Measurements from ENCODE around the gene EPHB2. TPM values are rescaled to one million over a fixed set of nuclear protein-coding genes. Genes with fewer than 3 reads are reported as not detected.

The EPHB2 gene
- total RNA-seq, 5 donors from 2014 or later (not counting 1 experiment from before 2014, with no cell fraction given), result 0.06 to 0.20 (median 0.12) TPM; not detected in 2

DNA sequence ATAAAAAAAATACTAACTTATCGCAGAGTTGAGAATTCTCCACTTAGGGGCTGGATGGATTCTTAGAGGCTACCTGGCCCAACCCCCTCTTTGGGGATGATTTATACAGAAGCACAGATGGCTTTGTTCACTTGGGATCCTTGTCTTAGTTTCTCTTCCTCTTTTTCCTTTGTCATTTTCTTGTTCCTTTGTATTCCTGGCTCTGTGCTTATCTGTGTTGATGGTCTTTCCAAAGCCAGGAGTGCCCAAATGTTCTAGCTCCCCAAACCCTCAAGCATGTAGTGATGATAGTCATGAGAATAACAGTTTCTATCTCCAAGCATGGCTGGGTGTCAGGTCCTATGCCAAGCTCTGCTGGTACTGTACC lies 27.4 kb downstream of the EPHB2 start:
- H3K27me3 ChIP-seq (replicated peaks in 1 of 2; ENCODE audit: control insufficient read depth in 2 of 2, extremely low read depth in 1 of 2, insufficient read depth in 2 of 2, low read length in 1 of 2), result peaks cover 0 to 22% of the 10 kb centered on the region in 2 experiments
- Mint-ChIP-seq H3K27ac (no peak overlapping the region), H3K4me1 (no peaks in the 10 kb centered on the region), H3K4me3 (no peak overlapping the region), H3K9me3 (no peaks in the 10 kb centered on the region), H3K27me3 (peaks cover 12 to 27% of the 10 kb centered on the region in 2 donors), H3K36me3 (no peaks in the 10 kb centered on the region)
- H3K4me1 ChIP-seq (ENCODE audit: control insufficient read depth in 1 of 2, extremely low read depth in 1 of 2, insufficient read depth in 2 of 2, low read length in 2 of 2), result no peaks in the 10 kb centered on the region
- ATAC-seq (replicated peaks in 1 of 4), result no peak
- no peak overlapping the region for H3K27ac ChIP-seq (ENCODE audit: low read length)
- WGBS (ENCODE audit: insufficient coverage), result no CpG with 5 or more reads among the region's 1 CpG
- no peak overlapping the region for H3K4me3 ChIP-seq (ENCODE audit: control insufficient read depth in 1 of 2, extremely low read depth in 1 of 2, low read length in 1 of 2)
- POLR2A ChIA-PET, result no interaction called here
- CTCF ChIA-PET, result no interaction called here
- no peaks in the 10 kb centered on the region for H3K9me3 ChIP-seq
- DNase-seq, result no peak
- H3K36me3 ChIP-seq (ENCODE audit: control insufficient read depth in 2 of 2, extremely low read depth in 1 of 2, insufficient read depth in 1 of 2, low read length in 1 of 2), result no peaks in the 10 kb centered on the region

- Histone ChIP-seq H3K27me3 (replicated peaks in 1 of 2; ENCODE audit: control insufficient read depth in 2 of 2, extremely low read depth in 1 of 2, insufficient read depth in 2 of 2, low read length in 1 of 2) (peaks cover 0 to 24% of the 10 kb centered on the region in 2 experiments), H3K36me3 (ENCODE audit: control insufficient read depth in 2 of 2, extremely low read depth in 1 of 2, insufficient read depth in 1 of 2, low read length in 1 of 2) (no peaks in the 10 kb centered on the region), H3K4me3 (ENCODE audit: control insufficient read depth in 1 of 2, extremely low read depth in 1 of 2, low read length in 1 of 2) (no peak overlapping the region), H3K9me3 (no peaks in the 10 kb centered on the region), H3K27ac (ENCODE audit: low read length) (no peak overlapping the region), H3K4me1 (ENCODE audit: control insufficient read depth in 1 of 2, extremely low read depth in 1 of 2, insufficient read depth in 2 of 2, low read length in 2 of 2) (no peaks in the 10 kb centered on the region)
- POLR2A ChIA-PET, result no interaction called here
- WGBS (ENCODE audit: insufficient coverage), result 74% methylated on average over 2 of the region's 4 CpGs
- CTCF ChIA-PET, result no interaction called here
- no peak overlapping the region for H3K27ac Mint-ChIP-seq
- H3K36me3 Mint-ChIP-seq, result no peaks in the 10 kb centered on the region
- no peak overlapping the region for H3K4me3 Mint-ChIP-seq
- H3K27me3 Mint-ChIP-seq, result peaks cover 12 to 29% of the 10 kb centered on the region in 2 donors
- no peaks in the 10 kb centered on the region for H3K4me1 Mint-ChIP-seq
- no peaks in the 10 kb centered on the region for H3K9me3 Mint-ChIP-seq
- no peak for DNase-seq
- ATAC-seq (replicated peaks in 1 of 4), result no peak
Observed at GRCh38 chr1:22738522-22738921, 27.9 kb downstream of the EPHB2 start.

DNA sequence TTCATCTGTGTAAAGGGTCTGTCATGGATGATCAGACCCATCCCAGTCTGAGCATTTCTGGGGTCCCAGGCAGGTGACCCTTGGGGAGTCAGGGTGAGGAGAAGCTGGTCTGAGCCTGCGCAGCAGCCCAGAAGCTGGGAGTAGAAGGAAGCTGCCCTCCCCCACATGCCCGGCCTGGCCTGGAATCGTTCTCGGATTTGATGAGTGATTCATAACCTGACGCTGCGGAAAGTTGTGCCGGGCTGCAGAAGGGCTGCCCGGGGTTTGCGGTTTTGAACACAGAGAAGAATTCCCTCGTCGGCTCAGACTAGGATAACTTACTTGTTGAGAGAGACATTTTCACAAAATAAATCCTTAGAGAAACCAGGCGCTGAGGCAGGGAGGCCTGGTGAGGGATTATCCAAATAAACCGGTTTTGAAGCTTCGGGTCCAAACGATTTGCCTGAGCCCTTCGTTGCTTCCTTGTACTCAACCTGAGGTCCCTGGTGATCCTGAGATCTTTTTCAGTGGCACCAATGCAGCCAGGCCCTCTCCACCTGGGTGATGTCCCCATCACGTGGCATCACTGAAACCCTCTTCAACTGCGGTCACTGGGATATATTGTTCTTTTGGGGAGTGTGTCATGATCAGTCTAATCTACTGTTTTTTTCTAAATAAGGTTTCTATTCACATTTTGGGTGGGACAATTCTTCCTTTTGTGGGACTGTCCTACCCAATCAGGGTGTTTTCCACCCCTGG lies 29.2 kb downstream of the EPHB2 start:
- H3K4me1 Mint-ChIP-seq, result no peaks in the 10 kb centered on the region
- no peak for ATAC-seq (replicated peaks in 1 of 4)
- no peaks in the 10 kb centered on the region for H3K36me3 Mint-ChIP-seq
- H3K27ac ChIP-seq (ENCODE audit: low read length), result no peak overlapping the region
- 85% methylated on average over 11 of the region's 18 CpGs for WGBS (ENCODE audit: insufficient coverage)
- H3K36me3 ChIP-seq (ENCODE audit: control insufficient read depth in 2 of 2, extremely low read depth in 1 of 2, insufficient read depth in 1 of 2, low read length in 1 of 2), result no peaks in the 10 kb centered on the region
- H3K4me3 ChIP-seq (ENCODE audit: control insufficient read depth in 1 of 2, extremely low read depth in 1 of 2, low read length in 1 of 2), result no peak overlapping the region
- H3K27me3 Mint-ChIP-seq, result peaks cover 12 to 35% of the 10 kb centered on the region in 2 donors
- no peak for DNase-seq
- H3K4me1 ChIP-seq (ENCODE audit: control insufficient read depth in 1 of 2, extremely low read depth in 1 of 2, insufficient read depth in 2 of 2, low read length in 2 of 2), result no peaks in the 10 kb centered on the region
- no peak overlapping the region for H3K4me3 Mint-ChIP-seq
- no peak overlapping the region for H3K27ac Mint-ChIP-seq
- POLR2A ChIA-PET, result no interaction called here
- H3K27me3 ChIP-seq (replicated peaks in 1 of 2; ENCODE audit: control insufficient read depth in 2 of 2, extremely low read depth in 1 of 2, insufficient read depth in 2 of 2, low read length in 1 of 2), result peaks cover 0 to 26% of the 10 kb centered on the region in 2 experiments
- H3K9me3 Mint-ChIP-seq, result no peaks in the 10 kb centered on the region
- no peaks in the 10 kb centered on the region for H3K9me3 ChIP-seq
- CTCF ChIA-PET, result no interaction called here

GRCh38 chr1:22741118-22741517 lies 30.5 kb downstream of the EPHB2 start:
- ChIA-PET POLR2A (no interaction called here), CTCF (no interaction called here)
- Histone ChIP-seq H3K4me3 (ENCODE audit: control insufficient read depth in 1 of 2, extremely low read depth in 1 of 2, low read length in 1 of 2) (no peak overlapping the region), H3K27ac (ENCODE audit: low read length) (no peak overlapping the region), H3K36me3 (ENCODE audit: control insufficient read depth in 2 of 2, extremely low read depth in 1 of 2, insufficient read depth in 1 of 2, low read length in 1 of 2) (no peaks in the 10 kb centered on the region), H3K4me1 (ENCODE audit: control insufficient read depth in 1 of 2, extremely low read depth in 1 of 2, insufficient read depth in 2 of 2, low read length in 2 of 2) (no peaks in the 10 kb centered on the region), H3K27me3 (replicated peaks in 1 of 2; ENCODE audit: control insufficient read depth in 2 of 2, extremely low read depth in 1 of 2, insufficient read depth in 2 of 2, low read length in 1 of 2) (peaks cover 0 to 29% of the 10 kb centered on the region in 2 experiments), H3K9me3 (no peaks in the 10 kb centered on the region)
- H3K27me3 Mint-ChIP-seq, result peaks cover 12 to 35% of the 10 kb centered on the region in 2 donors
- ATAC-seq (replicated peaks in 1 of 4) (no peak), DNase-seq (no peak)
- no peak overlapping the region for H3K27ac Mint-ChIP-seq
- no peak overlapping the region for H3K4me3 Mint-ChIP-seq
- no peaks in the 10 kb centered on the region for H3K9me3 Mint-ChIP-seq
- WGBS (ENCODE audit: insufficient coverage), result 78% methylated on average over 4 of the region's 9 CpGs
- H3K4me1 Mint-ChIP-seq, result no peaks in the 10 kb centered on the region
- no peaks in the 10 kb centered on the region for H3K36me3 Mint-ChIP-seq

- CTCF ChIA-PET, result no interaction called here
- 82% methylated on average over 13 of the region's 14 CpGs for WGBS (ENCODE audit: insufficient coverage)
- Histone ChIP-seq H3K36me3 (ENCODE audit: control insufficient read depth in 2 of 2, extremely low read depth in 1 of 2, insufficient read depth in 1 of 2, low read length in 1 of 2) (no peaks in the 10 kb centered on the region), H3K4me1 (ENCODE audit: control insufficient read depth in 1 of 2, extremely low read depth in 1 of 2, insufficient read depth in 2 of 2, low read length in 2 of 2) (no peaks in the 10 kb centered on the region), H3K27ac (ENCODE audit: low read length) (no peak overlapping the region), H3K27me3 (replicated peaks in 1 of 2; ENCODE audit: control insufficient read depth in 2 of 2, extremely low read depth in 1 of 2, insufficient read depth in 2 of 2, low read length in 1 of 2) (peaks cover 0 to 15% of the 10 kb centered on the region in 2 experiments), H3K4me3 (ENCODE audit: control insufficient read depth in 1 of 2, extremely low read depth in 1 of 2, low read length in 1 of 2) (no peak overlapping the region), H3K9me3 (no peaks in the 10 kb centered on the region)
- DNase-seq (no peak), ATAC-seq (replicated peaks in 1 of 4) (no peak)
- Mint-ChIP-seq H3K27me3 (peaks cover 8 to 23% of the 10 kb centered on the region in 2 donors), H3K4me3 (no peak overlapping the region), H3K9me3 (no peaks in the 10 kb centered on the region), H3K4me1 (no peaks in the 10 kb centered on the region), H3K27ac (no peak overlapping the region), H3K36me3 (no peaks in the 10 kb centered on the region)
- POLR2A ChIA-PET, result no interaction called here
Observed at GRCh38 chr1:22745669-22746585, 35.3 kb downstream of the EPHB2 start.

- 87% methylated on average over 8 of the region's 12 CpGs for WGBS (ENCODE audit: insufficient coverage)
- POLR2A ChIA-PET, result no interaction called here
- H3K27ac Mint-ChIP-seq, result no peak overlapping the region
- no peaks in the 10 kb centered on the region for H3K9me3 Mint-ChIP-seq
- CTCF ChIA-PET, result no interaction called here
- no peak overlapping the region for H3K4me3 ChIP-seq (ENCODE audit: control insufficient read depth in 1 of 2, extremely low read depth in 1 of 2, low read length in 1 of 2)
- no peaks in the 10 kb centered on the region for H3K4me1 Mint-ChIP-seq
- no peaks in the 10 kb centered on the region for H3K4me1 ChIP-seq (ENCODE audit: control insufficient read depth in 1 of 2, extremely low read depth in 1 of 2, insufficient read depth in 2 of 2, low read length in 2 of 2)
- H3K4me3 Mint-ChIP-seq, result no peak overlapping the region
- no peaks in the 10 kb centered on the region for H3K9me3 ChIP-seq
- no peaks in the 10 kb centered on the region for H3K36me3 ChIP-seq (ENCODE audit: control insufficient read depth in 2 of 2, extremely low read depth in 1 of 2, insufficient read depth in 1 of 2, low read length in 1 of 2)
- DNase-seq (no peak), ATAC-seq (replicated peaks in 1 of 4) (no peak)
- no peak overlapping the region for H3K27ac ChIP-seq (ENCODE audit: low read length)
- H3K36me3 Mint-ChIP-seq, result no peaks in the 10 kb centered on the region
- H3K27me3 Mint-ChIP-seq, result peaks cover 4 to 14% of the 10 kb centered on the region in 2 donors
- peaks cover 0 to 22% of the 10 kb centered on the region in 2 experiments for H3K27me3 ChIP-seq (replicated peaks in 1 of 2; ENCODE audit: control insufficient read depth in 2 of 2, extremely low read depth in 1 of 2, insufficient read depth in 2 of 2, low read length in 1 of 2)
Observed at GRCh38 chr1:22747021-22747734, 36.5 kb downstream of the EPHB2 start.

All from T-cell (primary cell).